Right ventricle myocardium inferior (tissue), 1 donor: ENCODE results near the gene EML1. TPM values are rescaled to one million over a fixed set of nuclear protein-coding genes. Genes with fewer than 3 reads are reported as not detected.
"Not testable (repeated sequence)": the region's sequence is repeated elsewhere in the genome, so short reads cannot be mapped to it uniquely, and the experiment has no call there.

Experiments
- ATAC-seq: fragments of 200-7000 bp; cut with Tn5 transposase; one replicate; pipeline ENCODE4 v1.9.1; 2020; ENCODE audit warnings: mild to moderate bottlenecking, moderate library complexity
- DNase-seq: peaks from one replicate; pipeline ENCODE4 v3.0.0; 2021; ENCODE audit errors: missing footprints
- intact Hi-C: fragments of 100-400 bp; cut with DNase I; formaldehyde crosslinking; loops from one replicate; pipeline ENCODE4 v1.11.0; 2022
- total RNA-seq: library from RNA; stranded (reverse); fragmentation: NEBNext Ultra II Directional; extraction: Animal tissue kit (Norgen Biotek cat#: 25700); gene quantifications from one replicate; pipeline ENCODE4 v1.2.1, GENCODE V29; 2021
- donor health status: DM: no; HTN: yes; CAD: no; lungs with severe emphysema.

The EML1 gene
- total RNA-seq, 1 donor from 2014 or later = 49.6 TPM

DNA sequence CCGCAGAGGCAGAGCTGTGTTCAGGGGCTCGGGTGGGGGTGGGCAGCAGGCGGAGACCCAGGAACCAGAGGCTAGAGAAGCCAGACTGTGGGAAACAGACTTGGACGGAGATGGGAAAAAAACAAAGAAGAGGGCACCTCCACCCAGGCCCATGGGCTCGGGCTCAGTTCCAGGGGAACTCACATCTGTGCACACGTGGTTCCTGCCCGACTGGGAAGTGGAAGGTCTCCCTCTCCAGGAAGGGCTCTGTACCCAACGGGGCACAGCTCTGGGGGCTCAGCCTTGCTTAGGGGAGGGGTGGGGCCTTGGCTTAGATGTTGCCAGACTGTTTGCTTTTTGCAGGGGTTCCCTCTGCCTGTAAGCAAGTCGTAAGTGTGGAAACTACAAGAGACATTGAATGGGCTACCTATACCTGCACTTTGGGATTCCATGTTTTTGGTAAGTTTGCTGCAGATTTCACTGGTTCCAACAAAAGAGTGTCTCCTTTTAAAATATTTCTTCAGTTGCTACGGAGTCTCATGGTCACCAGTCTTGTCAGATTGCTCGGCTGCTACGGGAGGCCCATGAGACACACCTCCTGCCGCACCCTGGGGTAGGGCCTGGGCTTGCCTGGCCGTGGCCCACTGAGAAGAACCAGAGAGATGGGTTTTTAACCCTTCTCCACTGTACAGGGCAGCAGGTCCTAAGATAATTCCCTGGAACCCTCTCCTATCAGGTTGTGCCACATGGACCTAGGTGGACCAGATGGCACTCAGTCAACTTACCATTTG, 144.4 kb downstream of the EML1 start:
- intact Hi-C loops = no loop called here
- no peak for ATAC-seq
- DNase-seq = no peak

DNA sequence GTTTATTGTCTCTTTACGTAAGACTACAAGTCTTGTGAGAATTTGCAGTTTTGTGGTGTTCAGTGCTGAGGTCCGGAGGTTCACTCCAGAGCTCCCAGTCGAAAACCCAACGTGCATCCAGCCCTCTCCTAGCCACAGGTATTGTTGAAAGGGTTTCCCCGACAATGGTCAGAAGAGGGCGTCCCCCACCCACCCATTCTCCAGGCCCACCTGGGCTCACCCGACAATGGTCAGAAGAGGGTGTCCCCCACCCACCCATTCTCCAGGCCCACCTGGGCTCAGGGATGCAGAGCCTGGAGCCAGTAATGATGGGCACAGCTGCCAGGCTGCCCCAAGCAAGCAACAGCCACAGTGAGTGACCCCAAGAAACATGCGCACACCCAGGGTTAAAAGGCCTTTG, 145.2 kb downstream of the EML1 start:
- ATAC-seq = no peak
- no peak for DNase-seq
- intact Hi-C loops = no loop called here

DNA sequence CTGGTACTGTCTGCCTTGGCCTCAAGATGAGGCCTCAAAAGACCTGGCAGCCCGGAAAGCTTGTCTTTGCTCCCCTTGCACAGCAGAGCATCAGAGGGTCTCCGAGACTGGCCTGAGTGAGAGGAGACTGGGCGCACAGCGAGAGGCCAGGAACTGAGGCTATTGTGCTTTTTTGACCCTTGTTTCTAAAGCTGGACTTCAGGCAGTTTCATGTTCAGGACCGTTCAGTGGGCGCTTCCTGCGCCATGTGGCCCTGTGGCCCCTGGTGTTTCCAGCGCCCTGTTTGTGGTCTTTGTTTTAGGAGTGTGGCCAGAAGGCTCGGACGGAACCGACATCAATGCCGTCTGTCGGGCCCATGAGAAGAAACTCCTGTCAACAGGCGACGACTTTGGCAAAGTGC, 145.7 kb downstream of the EML1 start:
- DNase-seq = no peak
- no peak for ATAC-seq
- intact Hi-C loops = no loop called here

DNA sequence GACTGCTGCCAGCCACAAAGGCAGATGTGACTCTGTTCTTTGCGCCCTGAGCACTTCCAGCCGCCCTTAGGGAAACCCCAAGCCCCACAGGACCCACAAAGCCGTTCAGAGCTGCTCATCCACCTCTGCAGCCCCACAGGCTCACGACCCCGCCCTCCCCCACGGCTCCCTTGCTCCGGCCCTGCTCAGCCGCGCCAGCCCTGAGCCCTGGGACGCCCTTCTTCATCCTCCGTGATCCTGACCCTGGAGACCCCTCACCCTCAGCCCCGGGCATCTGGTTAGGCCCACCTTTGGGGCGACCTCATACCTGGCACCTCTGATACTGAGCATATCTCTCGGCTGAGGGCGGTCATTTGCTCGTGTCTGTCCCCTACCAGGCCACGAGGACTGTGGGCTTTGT, 146.2 kb downstream of the EML1 start:
- intact Hi-C loops = no loop called here
- DNase-seq (no peak), ATAC-seq (no peak)

DNA sequence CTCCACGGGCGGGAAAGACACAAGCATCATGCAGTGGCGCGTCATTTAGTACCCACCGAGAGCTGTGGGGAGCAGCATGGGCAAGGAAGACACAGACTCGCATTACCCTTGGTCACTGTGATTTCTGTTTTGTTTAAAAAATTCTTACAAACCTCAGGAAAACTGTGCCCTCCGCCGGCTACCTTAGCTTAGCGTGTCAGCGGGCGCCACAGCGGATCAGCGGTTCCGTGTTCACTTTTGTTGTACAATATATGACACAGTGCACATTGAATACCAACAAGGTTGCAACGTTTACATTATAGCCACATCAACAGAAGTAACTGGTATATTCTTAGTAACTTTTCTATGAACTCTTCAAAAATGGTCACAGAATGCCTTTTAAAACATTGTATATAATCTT, 146.9 kb downstream of the EML1 start:
- ATAC-seq = no peak
- intact Hi-C loops = no loop called here
- no peak for DNase-seq

DNA sequence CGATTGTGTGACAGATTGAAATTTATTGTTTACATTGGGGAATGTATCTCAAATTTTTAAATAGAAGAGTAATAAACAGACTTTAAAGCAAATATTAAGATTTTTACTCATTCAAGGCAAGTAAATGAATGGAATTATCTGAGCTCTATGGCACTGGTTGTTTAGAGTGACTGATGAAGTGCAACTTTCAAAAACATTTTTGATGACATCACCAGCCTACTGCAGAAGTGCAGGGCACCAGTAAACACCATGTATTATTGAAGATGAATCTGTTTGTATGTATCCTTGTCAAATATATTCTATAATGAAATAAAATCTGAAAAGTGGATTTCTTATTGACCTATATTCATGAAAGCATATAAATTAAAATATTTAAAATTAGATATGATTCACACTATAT, 148.0 kb downstream of the EML1 start:
- ATAC-seq = no peak

DNA sequence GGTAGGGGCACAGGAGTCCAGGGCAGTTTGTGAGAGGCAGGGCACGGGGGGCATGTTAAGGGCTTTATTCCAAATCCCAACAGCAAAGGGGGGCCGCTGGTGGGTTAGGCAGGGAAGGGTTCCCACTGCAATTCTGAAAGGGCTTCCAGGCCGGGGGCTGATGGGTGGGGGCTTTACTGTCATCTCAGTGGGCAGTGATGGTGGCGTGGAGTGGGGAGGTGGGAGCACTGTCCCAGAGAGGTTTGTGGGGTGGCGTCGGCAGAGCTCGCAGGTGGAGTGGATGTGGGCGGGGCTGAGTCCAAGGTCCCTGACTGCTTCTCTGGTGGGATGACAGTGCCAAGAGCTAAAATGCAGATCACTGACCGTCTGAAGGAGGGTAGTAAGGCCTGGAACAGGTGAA, 150.4 kb downstream of the EML1 start:
- intact Hi-C loops = no loop called here
- DNase-seq (no peak), ATAC-seq (no peak)

More for the DNA sequence above, 148.0 kb downstream of the EML1 start:
- no peak for DNase-seq
- intact Hi-C loops = no loop called here

DNA sequence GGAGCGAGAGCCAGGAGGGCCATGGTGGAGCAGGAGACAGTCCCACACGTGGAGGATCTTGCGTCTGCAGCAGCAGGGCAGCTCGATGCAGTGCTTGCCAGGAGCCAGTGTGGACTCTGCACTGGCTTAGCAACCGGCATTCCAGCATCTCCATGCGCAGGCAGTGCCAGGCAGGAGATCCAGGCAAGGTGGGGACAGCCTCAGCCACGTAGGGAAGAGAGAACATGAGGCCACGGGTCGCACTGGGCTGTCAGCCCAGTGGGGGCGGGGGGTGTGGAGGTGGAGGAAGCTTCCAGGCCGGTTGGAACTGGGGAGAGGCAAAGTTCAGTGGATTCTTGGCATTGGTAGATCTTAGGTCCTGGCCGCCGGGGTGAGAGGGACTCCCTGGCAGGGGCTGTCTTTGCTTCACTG, 151.0 kb downstream of the EML1 start:
- DNase-seq (no peak), ATAC-seq (no peak)
- intact Hi-C loops = no loop called here

DNA sequence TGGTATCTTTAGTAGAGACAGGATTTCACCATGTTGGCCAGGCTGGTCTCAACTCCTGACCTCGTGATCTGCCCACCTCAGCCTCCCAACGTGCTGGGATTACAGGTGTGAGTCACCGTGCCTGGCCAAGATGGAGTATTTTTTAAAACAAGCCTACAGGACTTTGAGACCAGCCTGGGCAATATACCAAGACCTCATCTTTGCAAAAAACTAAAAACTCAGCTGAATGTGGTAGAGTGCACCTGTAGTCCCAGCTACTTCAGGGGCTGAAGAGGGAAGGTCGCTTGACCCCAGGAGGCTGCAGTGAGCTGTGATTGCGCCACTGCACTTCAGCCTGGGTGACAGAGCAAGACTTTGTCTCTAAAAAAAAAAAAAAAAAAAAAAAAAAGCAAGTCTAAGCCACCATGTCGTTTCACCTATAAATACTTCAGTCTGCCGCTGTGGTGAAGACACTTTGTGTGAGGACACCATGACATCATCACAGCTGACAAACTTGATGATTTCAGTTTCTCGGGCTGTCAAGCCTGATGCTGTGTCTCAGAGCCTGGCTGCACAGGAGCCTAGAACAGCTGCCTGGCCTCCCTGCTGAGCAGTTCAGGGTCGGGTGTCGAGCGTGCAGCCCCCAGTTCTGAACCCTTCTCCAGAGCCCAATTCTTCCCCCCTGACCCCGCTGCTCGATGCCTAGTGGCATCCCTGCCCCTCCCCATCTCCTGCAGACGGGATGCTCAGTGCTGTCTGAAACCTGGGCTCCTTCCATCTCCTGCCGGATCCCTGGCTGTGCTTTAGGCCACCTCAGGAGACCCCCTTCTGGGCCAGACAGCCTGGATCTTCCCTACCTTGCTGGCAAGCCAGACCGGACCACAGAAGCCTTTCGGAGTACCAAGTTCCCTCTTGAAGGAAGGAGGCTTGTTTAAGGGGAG, 152.8 kb downstream of the EML1 start:
- intact Hi-C loops = no loop called here
- ATAC-seq (no peak), DNase-seq (no peak)

DNA sequence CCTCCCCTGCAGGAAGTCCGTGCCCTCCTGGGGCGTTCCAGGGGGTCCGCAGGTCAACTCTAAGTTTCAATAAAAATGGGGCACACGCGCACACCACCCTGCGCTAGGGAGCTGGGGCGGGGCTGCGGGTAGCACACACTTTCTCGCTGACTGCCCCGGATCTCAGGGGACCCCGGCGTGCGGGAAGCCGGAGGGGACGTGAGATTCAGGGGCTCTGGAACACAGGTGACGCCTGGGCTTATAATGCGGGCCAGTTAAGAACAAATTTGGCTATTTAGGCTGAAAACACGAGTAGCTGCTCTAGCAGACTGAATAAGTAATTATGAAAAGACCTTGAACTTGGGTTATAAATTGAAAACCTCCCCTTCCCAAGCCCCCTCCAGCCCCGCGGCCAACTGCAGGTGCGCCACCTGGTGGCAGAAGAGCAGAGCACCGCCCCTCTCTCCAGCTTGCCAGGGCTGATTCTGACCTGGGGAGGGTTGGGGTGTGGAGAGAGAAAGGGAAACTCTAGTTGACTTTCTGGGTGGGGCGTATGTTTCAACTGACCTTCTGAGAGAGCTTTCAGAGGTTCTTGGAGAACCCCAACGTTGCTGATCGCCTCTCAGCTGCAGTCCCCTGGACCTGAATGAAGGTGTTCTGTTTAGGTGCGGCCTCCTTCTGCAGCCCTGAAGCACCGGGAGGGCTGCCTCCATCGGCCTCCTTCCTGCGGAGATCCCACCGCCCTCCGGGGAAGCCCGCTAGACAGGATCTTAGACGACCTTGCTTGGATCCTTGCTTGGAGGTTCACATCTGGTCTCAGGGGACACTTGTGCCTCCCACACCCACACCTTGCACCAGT, 153.7 kb downstream of the EML1 start:
- intact Hi-C loops = no loop called here
- ATAC-seq = peak; percentile 58
- DNase-seq = no peak

DNA sequence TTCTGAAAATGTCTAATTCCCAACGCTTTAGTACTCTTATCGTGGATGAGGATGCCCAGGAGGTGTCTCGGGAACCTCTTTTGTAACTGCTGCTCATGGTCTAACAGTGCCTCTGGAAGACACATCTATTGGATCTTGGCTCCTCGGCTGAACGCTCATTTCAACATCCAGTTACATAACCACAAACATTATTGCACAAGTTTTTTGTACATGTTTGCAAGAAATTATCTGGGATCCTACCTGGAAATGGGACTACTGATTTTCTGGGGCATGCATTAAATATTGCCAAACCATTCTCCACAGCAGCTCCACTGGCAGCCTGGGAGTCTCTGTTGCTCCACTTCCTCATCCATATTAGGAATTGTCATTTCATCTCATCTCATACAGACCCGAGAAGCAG, 154.5 kb downstream of the EML1 start:
- ATAC-seq = peak; percentile 56
- intact Hi-C loops = no loop called here
- no peak for DNase-seq

DNA sequence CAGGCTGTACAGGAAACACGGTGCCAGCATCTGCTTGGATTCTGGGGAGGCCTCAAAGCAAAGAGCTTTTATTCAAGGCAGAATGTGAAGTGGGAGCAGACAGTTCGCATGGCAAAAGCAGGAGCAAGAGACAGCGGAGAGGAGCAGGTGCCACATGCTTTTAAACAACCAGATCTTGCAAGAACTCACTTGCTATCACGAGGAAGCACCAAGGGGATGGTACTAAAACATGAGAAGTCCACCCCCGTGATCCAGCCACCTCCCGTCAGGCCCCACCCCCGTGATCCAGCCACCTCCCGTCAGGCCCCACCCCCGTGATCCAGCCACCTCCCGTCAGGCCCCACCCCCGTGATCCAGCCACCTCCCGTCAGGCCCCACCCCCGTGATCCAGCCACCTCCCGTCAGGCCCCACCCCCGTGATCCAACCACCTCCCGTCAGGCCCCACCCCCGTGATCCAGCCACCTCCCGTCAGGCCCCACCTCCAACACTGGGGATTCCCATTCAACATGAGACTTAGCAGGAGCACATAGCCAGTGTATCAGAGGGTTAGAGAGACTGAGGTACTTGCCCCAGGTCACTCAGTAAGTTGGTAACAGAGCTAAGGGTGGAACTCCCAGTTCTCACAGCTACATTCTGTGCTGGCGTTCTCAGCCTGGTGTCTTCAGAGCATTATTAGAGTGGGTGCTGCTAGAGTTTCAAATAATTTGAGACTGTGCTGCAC, 156.0 kb downstream of the EML1 start:
- DNase-seq, ATAC-seq, intact Hi-C loops: not testable (repeated sequence)

DNA sequence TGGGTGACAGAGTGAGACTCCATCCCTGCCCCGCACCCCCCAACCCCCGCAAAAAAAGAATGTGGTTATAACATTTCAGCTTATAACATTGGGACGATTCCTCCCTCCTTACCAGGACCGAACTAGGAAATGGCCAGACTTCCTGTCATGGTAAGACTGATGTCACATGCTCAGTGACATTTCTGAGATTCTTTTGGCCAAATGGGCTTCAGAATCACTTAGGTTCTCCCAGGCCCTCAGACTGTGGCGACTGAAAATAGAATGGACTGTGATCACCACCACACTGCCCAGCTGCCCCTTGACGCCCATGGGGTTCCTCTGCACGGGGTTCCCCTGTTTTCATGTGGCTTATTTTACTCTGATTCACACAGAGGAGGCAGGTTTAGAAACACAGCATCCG, 157.0 kb downstream of the EML1 start:
- intact Hi-C loops = no loop called here
- no peak for ATAC-seq
- DNase-seq = no peak

DNA sequence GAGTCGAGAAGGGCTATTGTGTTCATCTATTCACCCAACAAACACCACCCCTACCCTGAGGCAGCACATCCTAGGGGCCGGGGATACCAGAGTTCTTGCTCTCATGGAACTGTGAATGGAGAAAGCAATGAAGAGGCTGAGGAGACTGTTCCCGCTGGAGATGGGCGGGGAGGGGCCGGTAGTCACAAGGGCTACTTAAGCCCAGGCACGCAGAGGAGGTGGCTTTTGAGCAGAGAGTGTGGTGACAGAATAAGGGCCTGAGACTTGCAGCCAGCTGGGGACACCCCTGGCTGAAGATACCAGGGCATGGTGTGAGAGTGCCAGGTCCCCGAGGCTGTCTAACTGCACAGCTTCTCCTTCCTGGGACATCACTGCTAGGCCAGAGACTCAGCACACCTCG, 157.9 kb downstream of the EML1 start:
- DNase-seq (no peak), ATAC-seq (no peak)
- intact Hi-C loops = no loop called here

DNA sequence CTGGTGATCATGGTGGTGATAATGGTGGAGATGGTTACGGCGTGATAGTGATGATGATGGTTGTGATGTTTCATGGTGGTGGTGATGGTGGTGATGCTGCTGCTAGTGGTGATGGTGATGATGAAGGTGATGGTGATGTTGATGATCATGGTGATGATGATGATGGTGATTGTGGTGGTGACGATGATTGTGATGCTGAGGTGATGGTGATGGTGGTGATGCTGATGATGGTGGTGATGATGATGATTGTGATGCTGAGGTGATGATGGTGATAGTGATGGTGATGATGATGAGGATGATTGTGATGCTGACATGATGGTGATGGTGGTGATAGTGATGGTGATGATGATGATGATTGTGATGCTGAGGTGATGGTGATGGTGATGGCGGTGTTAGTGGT, 158.8 kb downstream of the EML1 start:
- DNase-seq = no peak
- no peak for ATAC-seq
- intact Hi-C loops = no loop called here

DNA sequence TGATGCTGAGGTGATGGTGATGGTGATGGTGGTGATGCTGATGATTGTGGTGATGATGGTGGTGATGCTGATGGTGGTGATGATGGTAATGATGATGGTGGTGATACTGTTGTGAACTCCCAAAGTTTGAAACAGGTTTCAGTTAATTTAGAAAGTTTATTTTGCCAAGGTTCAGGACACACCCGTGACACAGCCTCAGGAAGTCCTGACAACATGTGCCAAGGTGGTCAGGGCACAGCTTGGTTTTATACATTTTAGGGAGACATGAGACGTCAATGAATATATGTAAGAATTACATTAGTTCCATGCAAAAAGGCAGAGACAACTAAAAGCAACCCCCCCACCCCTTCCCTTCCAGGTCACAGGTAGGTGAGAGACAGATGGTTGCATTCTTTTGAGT, 159.2 kb downstream of the EML1 start:
- intact Hi-C loops = no loop called here
- DNase-seq (no peak), ATAC-seq (no peak)

DNA sequence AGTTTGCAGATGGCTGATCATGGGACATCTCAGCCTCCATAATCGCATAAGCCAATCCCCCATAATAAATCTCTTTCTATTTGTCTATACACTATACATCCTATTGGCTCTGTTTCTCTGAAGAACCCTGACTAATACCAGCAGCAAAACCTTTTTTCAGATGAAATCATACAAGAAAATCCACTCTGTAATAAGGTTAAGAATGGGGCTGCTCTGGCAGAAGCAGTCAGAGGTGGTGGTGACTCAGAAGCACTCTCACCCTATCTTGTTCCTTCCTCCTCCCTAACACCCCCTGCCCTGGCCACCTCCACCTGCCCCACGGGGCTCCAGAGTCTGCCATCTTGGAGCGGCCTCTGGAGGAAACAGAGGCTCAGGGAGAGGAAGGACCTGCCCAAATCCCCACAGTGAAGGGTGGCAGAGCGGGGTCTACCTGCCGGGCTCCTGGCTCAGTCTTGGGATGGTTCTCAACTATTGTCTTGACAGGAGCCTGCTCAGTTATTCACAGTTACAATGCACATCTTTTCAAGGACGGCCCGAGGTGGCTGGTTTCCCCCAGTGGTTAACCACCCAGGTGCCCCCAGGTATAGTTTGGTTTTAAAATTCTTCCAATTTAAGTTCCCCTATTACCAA, 162.7 kb downstream of the EML1 start:
- intact Hi-C loops = no loop called here
- DNase-seq = no peak
- no peak for ATAC-seq

DNA sequence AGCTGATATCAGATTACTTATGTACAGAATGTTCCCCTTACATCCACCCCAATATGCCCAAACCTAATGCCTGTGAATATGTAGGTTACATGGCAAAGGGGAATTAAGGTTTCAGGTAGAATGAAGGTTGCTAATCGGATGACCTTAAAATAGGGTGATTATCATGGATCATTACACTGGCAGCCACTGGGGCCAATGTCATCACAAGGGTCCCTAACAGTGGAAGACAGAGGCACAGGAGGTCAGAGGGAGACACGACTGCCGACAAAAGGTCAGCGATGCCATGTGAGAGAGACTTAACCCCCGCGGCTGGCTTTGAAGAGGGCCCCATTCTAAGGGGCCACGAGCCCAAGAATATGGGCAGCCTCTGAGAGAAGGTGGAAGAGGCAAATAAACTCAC, 165.2 kb downstream of the EML1 start:
- ATAC-seq = no peak

More for the DNA sequence above, 165.2 kb downstream of the EML1 start:
- DNase-seq = no peak
- intact Hi-C loops = no loop called here
